Measurements from ENCODE around the gene PHF21B. TPM values are rescaled to one million over a fixed set of nuclear protein-coding genes. Genes with fewer than 3 reads are reported as not detected.

Gene PHF21B
- total RNA-seq, 3 donors from 2014 or later (not counting 1 experiment from before 2014, with no cell fraction given), result not detected

DNA sequence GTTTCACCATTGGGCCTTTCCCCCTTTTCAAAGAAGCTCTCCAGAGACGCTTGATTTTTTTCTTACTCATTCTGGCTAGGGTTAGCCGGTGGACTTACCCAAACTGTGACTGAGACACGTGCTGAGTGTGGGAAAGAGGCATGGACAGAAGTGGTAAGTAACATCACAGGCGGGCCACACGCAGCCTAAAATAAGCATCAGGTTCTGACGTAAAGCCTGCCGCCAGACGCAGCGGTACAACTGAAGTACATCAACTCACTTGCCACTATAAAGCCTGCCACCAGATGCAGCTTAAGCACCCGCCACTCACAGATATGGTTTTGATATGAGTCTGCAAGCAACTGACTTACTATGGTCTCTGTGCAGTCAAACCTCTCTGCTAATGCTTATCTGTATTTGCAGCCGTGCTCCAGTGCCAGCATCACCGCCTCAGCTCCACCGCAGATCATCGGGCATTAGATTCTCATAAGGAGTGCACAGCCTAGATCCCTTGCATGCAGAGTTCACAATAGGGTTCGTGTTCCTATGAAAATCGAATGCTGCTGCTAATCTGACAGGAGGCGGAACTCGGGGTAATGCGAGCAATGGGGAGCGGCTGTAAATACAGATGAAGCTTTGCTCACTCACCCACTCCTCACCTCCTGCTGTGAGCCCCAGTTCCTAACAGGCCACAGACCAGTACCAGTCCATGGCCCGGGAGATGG, 58.8 kb downstream of the PHF21B start:
- DNase-seq (no peak), ATAC-seq (no peak)
- Mint-ChIP-seq H3K36me3 (no peaks in the 10 kb centered on the region), H3K9me3 (no peaks in the 10 kb centered on the region), H3K27ac (no peak overlapping the region), H3K4me1 (no peaks in the 10 kb centered on the region), H3K27me3 (ENCODE audit: low read depth in 2 of 2) (peaks cover 0 to 8% of the 10 kb centered on the region in 2 donors), H3K4me3 (no peak overlapping the region)
- Histone ChIP-seq H3K27ac (ENCODE audit: low read length) (no peak overlapping the region), H3K4me3 (ENCODE audit: low read length) (no peak overlapping the region), H3K9me3 (ENCODE audit: control insufficient read depth, insufficient read depth, low read length) (no peaks in the 10 kb centered on the region), H3K27me3 (ENCODE audit: control insufficient read depth, insufficient read depth, low read length) (no peaks in the 10 kb centered on the region), H3K36me3 (ENCODE audit: control insufficient read depth, insufficient read depth, low read length) (no peaks in the 10 kb centered on the region), H3K4me1 (ENCODE audit: control insufficient read depth, insufficient read depth, low read length) (no peaks in the 10 kb centered on the region)
- TF ChIP-seq, protein P1, sequence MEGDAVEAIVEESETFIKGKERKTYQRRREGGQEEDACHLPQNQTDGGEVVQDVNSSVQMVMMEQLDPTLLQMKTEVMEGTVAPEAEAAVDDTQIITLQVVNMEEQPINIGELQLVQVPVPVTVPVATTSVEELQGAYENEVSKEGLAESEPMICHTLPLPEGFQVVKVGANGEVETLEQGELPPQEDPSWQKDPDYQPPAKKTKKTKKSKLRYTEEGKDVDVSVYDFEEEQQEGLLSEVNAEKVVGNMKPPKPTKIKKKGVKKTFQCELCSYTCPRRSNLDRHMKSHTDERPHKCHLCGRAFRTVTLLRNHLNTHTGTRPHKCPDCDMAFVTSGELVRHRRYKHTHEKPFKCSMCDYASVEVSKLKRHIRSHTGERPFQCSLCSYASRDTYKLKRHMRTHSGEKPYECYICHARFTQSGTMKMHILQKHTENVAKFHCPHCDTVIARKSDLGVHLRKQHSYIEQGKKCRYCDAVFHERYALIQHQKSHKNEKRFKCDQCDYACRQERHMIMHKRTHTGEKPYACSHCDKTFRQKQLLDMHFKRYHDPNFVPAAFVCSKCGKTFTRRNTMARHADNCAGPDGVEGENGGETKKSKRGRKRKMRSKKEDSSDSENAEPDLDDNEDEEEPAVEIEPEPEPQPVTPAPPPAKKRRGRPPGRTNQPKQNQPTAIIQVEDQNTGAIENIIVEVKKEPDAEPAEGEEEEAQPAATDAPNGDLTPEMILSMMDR (IDR thresholded peaks at IDR 0.05), result no peak
- 91% methylated on average over 21 of the region's 21 CpGs for WGBS (ENCODE audit: insufficient coverage)
- intact Hi-C loops (cut with micrococcal nuclease), result no loop called here

DNA sequence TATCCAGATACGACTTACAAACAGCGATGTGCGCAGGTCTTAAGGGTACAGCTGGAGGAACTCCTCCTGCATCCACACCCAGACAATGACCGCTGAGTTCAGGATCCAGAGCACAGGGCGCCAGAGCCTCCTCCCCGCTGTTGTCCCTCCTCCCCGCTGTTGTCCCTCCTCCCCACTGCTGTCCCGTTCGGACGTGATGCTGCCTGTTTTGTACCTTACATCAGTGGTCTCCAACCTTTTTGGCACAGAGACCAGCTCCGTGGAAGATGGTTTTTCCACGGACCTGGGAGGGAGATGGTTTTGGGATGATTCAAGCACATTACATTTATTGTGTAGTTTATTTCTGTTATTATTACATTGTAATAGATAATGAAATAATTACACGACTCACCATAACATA, 62.0 kb downstream of the PHF21B start:
- TF ChIP-seq, protein P1 (IDR thresholded peaks at IDR 0.05), result no peak
- Histone ChIP-seq H3K27ac (ENCODE audit: low read length) (no peak overlapping the region), H3K9me3 (ENCODE audit: control insufficient read depth, insufficient read depth, low read length) (no peaks in the 10 kb centered on the region), H3K27me3 (ENCODE audit: control insufficient read depth, insufficient read depth, low read length) (no peaks in the 10 kb centered on the region), H3K4me3 (ENCODE audit: low read length) (no peak overlapping the region), H3K36me3 (ENCODE audit: control insufficient read depth, insufficient read depth, low read length) (no peaks in the 10 kb centered on the region), H3K4me1 (ENCODE audit: control insufficient read depth, insufficient read depth, low read length) (no peaks in the 10 kb centered on the region)
- no peaks in the 10 kb centered on the region for H3K27me3 Mint-ChIP-seq (ENCODE audit: low read depth in 2 of 2)
- H3K36me3 Mint-ChIP-seq, result no peaks in the 10 kb centered on the region
- ATAC-seq (no peak), DNase-seq (no peak)
- H3K4me3 Mint-ChIP-seq, result no peak overlapping the region
- 92% methylated on average over 10 of the region's 13 CpGs for WGBS (ENCODE audit: insufficient coverage)
- intact Hi-C loops (cut with micrococcal nuclease), result no loop called here
- no peak overlapping the region for H3K27ac Mint-ChIP-seq
- no peaks in the 10 kb centered on the region for H3K4me1 Mint-ChIP-seq
- no peaks in the 10 kb centered on the region for H3K9me3 Mint-ChIP-seq

DNA sequence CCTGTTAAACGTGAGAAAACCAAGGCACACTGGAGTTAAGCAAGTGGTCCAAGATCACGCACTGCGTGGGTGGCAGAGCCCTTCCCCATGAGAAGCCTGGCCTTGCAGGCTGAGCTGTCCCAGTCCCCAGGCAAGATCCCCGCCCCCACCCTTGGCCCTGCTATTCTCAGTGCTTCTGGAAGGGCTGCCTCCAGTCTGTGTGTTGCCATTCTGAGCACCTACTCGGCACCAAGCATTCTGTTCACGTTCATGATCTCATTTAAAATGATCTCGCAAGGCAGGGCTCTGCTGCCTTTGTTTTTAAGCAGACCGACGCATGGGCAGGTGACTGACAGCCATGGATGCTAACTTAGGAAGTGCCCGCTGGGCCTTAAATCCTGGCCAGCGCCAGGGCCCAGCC, 62.8 kb downstream of the PHF21B start:
- Histone ChIP-seq H3K4me1 (ENCODE audit: control insufficient read depth, insufficient read depth, low read length) (no peaks in the 10 kb centered on the region), H3K4me3 (ENCODE audit: low read length) (no peak overlapping the region), H3K36me3 (ENCODE audit: control insufficient read depth, insufficient read depth, low read length) (no peaks in the 10 kb centered on the region), H3K27ac (ENCODE audit: low read length) (no peak overlapping the region), H3K27me3 (ENCODE audit: control insufficient read depth, insufficient read depth, low read length) (no peaks in the 10 kb centered on the region), H3K9me3 (ENCODE audit: control insufficient read depth, insufficient read depth, low read length) (no peaks in the 10 kb centered on the region)
- 87% methylated on average over 11 of the region's 11 CpGs for WGBS (ENCODE audit: insufficient coverage)
- TF ChIP-seq, protein P1 (IDR thresholded peaks at IDR 0.05), result no peak
- Mint-ChIP-seq H3K9me3 (no peaks in the 10 kb centered on the region), H3K27ac (no peak overlapping the region), H3K4me3 (no peak overlapping the region), H3K36me3 (no peaks in the 10 kb centered on the region), H3K27me3 (ENCODE audit: low read depth in 2 of 2) (no peaks in the 10 kb centered on the region), H3K4me1 (no peaks in the 10 kb centered on the region)
- ATAC-seq (no peak), DNase-seq (no peak)
- intact Hi-C loops (cut with micrococcal nuclease), result no loop called here

Measured in natural killer cell (primary cell).